Memory B cell (primary cell): ENCODE data around the gene TTK.
"Not testable (repeated sequence)": the region's sequence is repeated elsewhere in the genome, so short reads cannot be mapped to it uniquely, and the experiment has no call there.

Source experiments
- ATAC-seq: fragments of 150-1000 bp; cut with Tn5 transposase; 2 replicates; pipeline ENCODE4 v1.10.0; 2021; ENCODE audit warnings: low read depth, mild to moderate bottlenecking, moderate library complexity
- DNase-seq, 2 donors: peaks; one replicate each; pipeline ENCODE4 v3.0.0; 2022; ENCODE audit warnings: low spot score in 2 of 2
- H3K27ac Mint-ChIP-seq: one replicate; pipeline ENCODE4 v1.8.0; 2022; ENCODE audit warnings: mild to moderate bottlenecking, moderate library complexity, mixed read lengths
- H3K27me3 Mint-ChIP-seq: one replicate; pipeline ENCODE4 v1.8.0; 2022; ENCODE audit warnings: mixed read lengths
- H3K36me3 Mint-ChIP-seq: one replicate; pipeline ENCODE4 v1.8.0; 2022; ENCODE audit warnings: mild to moderate bottlenecking, mixed read lengths
- H3K4me1 Mint-ChIP-seq: one replicate; pipeline ENCODE4 v1.8.0; 2022; ENCODE audit warnings: mixed read lengths
- H3K4me3 Mint-ChIP-seq: one replicate; pipeline ENCODE4 v1.8.0; 2022; ENCODE audit warnings: mild to moderate bottlenecking, moderate library complexity, mixed read lengths
- H3K9me3 Mint-ChIP-seq: one replicate; pipeline ENCODE4 v1.8.0; 2022; ENCODE audit warnings: mixed read lengths

Gene TTK

DNA sequence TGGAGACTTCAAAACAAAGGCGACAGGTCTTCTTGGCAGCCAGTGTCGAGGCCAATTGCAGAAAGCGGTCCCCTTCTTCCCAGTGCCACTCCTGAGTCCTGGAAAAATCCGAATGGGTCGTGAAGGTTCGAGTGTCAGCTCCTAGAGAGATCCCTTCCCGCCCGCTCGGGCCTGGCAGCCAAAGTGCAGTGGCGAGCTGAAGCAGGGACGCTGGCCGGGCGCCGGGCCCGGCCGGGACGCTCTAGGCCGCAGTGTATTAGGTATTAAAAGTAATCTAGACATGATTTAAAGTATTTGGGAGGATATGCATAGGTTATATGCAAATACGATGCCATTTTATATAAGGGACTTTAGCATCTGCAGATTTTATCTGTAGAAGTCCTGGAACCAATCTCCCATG, 66.0 kb downstream of the TTK start:
- not testable (repeated sequence) for H3K27ac Mint-ChIP-seq, H3K4me3 Mint-ChIP-seq, H3K9me3 Mint-ChIP-seq, H3K36me3 Mint-ChIP-seq, H3K4me1 Mint-ChIP-seq, H3K27me3 Mint-ChIP-seq, ATAC-seq, DNase-seq

- H3K4me1 Mint-ChIP-seq = no peaks in the 10 kb centered on the region
- no peaks in the 10 kb centered on the region for H3K9me3 Mint-ChIP-seq
- ATAC-seq (no peak), DNase-seq (no peak)
- H3K36me3 Mint-ChIP-seq = no peaks in the 10 kb centered on the region
- peaks cover 7% of the 10 kb centered on the region for H3K27me3 Mint-ChIP-seq
- H3K4me3 Mint-ChIP-seq = no peak overlapping the region
- no peak overlapping the region for H3K27ac Mint-ChIP-seq
Measured at GRCh38 chr6:80077067-80077466, 72.6 kb downstream of the TTK start.

DNA sequence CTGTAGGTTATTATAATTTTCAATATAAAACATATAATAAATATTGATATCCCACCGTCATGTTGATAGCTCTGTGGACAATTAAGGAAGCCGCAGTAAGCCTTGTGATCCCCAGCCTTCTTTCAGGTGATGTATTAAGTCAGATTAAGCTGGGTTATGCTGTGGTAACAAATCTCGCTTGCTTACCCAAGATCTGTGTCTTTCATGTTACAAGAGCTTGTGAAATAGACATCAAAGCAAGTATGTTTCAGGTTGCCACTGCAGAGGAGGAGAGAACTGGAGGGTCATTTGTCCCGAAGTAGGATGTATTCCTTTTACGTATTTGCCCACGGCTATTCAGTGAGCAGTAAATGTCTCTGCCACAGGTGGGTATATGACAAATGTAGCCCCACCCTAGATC, 84.2 kb downstream of the TTK start:
- Mint-ChIP-seq H3K27me3 (peaks cover 2% of the 10 kb centered on the region), H3K4me3 (no peak overlapping the region), H3K36me3 (no peaks in the 10 kb centered on the region), H3K9me3 (no peaks in the 10 kb centered on the region), H3K4me1 (no peaks in the 10 kb centered on the region), H3K27ac (no peak overlapping the region)
- no peak for DNase-seq
- no peak for ATAC-seq

- Mint-ChIP-seq H3K27me3 (peaks cover 2% of the 10 kb centered on the region), H3K36me3 (no peaks in the 10 kb centered on the region), H3K27ac (no peak overlapping the region), H3K4me1 (no peaks in the 10 kb centered on the region), H3K9me3 (no peaks in the 10 kb centered on the region), H3K4me3 (no peak overlapping the region)
- ATAC-seq = no peak
- DNase-seq = no peak
Measured at GRCh38 chr6:80091506-80091905, 87.1 kb downstream of the TTK start.
